CD4-positive, alpha-beta memory T cell (primary cell): ENCODE data around the gene SLC22A23. TPM values are rescaled to one million over a fixed set of nuclear protein-coding genes. Genes with fewer than 3 reads are reported as not detected.

Source experiments
- CTCF ChIA-PET: fragments of 350-600 bp; sonication (Branson Sonifier 250); formaldehyde crosslinking; loops from one replicate; lab custom pipeline; 2021; ENCODE audit warnings: inconsistent platforms; ENCODE audit not compliant: partially characterized antibody; lab: Charles Lee
- POLR2A ChIA-PET: fragments of 350-600 bp; sonication (Branson Sonifier 250); formaldehyde crosslinking; loops from one replicate; lab custom pipeline; 2021; ENCODE audit not compliant: partially characterized antibody; lab: Charles Lee
- DNase-seq, 5 donors: peaks; one replicate each; pipeline versions ENCODE4 v3.0.0 to v3.0.0-alpha.2; 2020 to 2022; ENCODE audit warnings: mixed read lengths in 1 of 5
- H3K27ac ChIP-seq: one replicate; pipeline ENCODE4 v1.7.0; 2013; ENCODE audit warnings: low read depth, low read length
- H3K27me3 ChIP-seq: 2 replicates; pipeline ENCODE4 v1.7.0; 2013; ENCODE audit warnings: mild to moderate bottlenecking, low read length, moderate library complexity; ENCODE audit not compliant: insufficient read depth
- H3K36me3 ChIP-seq: 2 replicates; pipeline ENCODE4 v1.7.0; 2013; ENCODE audit warnings: mild to moderate bottlenecking, low read length, moderate library complexity; ENCODE audit not compliant: insufficient read depth
- H3K4me1 ChIP-seq: 2 replicates; pipeline ENCODE4 v1.7.0; 2013; ENCODE audit warnings: mild to moderate bottlenecking, low read length, moderate library complexity; ENCODE audit not compliant: insufficient read depth
- H3K4me3 ChIP-seq, 2 donors: one replicate each; pipeline ENCODE4 v1.7.0; 2013; ENCODE audit warnings: low read length in 2 of 2, mild to moderate bottlenecking in 1 of 2
- H3K9me3 ChIP-seq, 2 donors: one replicate each; pipeline ENCODE4 v1.7.0; 2013; ENCODE audit warnings: low read length in 2 of 2, control low read depth in 1 of 2; ENCODE audit not compliant: control insufficient read depth in 1 of 2
- H3K27ac Mint-ChIP-seq, 7 donors: one replicate each; pipeline ENCODE4 v1.8.0; 2020 to 2021; ENCODE audit warnings: mixed read lengths in 7 of 7, mild to moderate bottlenecking in 6 of 7, inconsistent platforms in 3 of 7, moderate library complexity in 3 of 7
- H3K27me3 Mint-ChIP-seq, 2 donors: one replicate each; pipeline ENCODE4 v1.8.0; 2020 to 2021; ENCODE audit warnings: mixed read lengths in 2 of 2
- H3K36me3 Mint-ChIP-seq, 2 donors: one replicate each; pipeline ENCODE4 v1.8.0; 2020 to 2021; ENCODE audit warnings: mixed read lengths in 2 of 2, inconsistent platforms in 1 of 2, mild to moderate bottlenecking in 1 of 2
- H3K4me1 Mint-ChIP-seq, 4 donors: one replicate each; pipeline ENCODE4 v1.8.0; 2020 to 2021; ENCODE audit warnings: mixed read lengths in 4 of 4, mild to moderate bottlenecking in 1 of 4
- H3K4me3 Mint-ChIP-seq, 8 donors: one replicate each; pipeline ENCODE4 v1.8.0; 2020 to 2021; ENCODE audit warnings: mixed read lengths in 8 of 8, mild to moderate bottlenecking in 7 of 8, moderate library complexity in 6 of 8, inconsistent platforms in 3 of 8
- H3K9me3 Mint-ChIP-seq, 8 donors: one replicate each; pipeline ENCODE4 v1.8.0; 2020 to 2021; ENCODE audit warnings: mixed read lengths in 8 of 8, mild to moderate bottlenecking in 5 of 8, inconsistent platforms in 3 of 8, moderate library complexity in 1 of 8
- intact Hi-C: fragments of 100-400 bp; cut with micrococcal nuclease; formaldehyde crosslinking; loops from one replicate; pipeline ENCODE4 v1.15.1; 2023
- polyA plus RNA-seq, 2 donors: library from polyadenylated mRNA; unstranded; fragments of 300-500 nt; fragmentation: Illumina TruSeq; gene quantifications; one replicate each; pipeline ENCODE4 v1.2.3, GENCODE V29; 2021
- total RNA-seq, 2 experiments: library from RNA; stranded (reverse); gene quantifications; one replicate each; pipeline ENCODE4 v1.2.3, GENCODE V29; 2021

The SLC22A23 gene
- total and polyA plus RNA-seq, 4 experiments from 2014 or later = 0.32 to 12.5 (median 5.7) TPM

GRCh38 chr6:3438190-3439167 lies 18.4 kb downstream of the SLC22A23 start:
- Mint-ChIP-seq H3K36me3 (peaks cover 2 to 5% of the 10 kb centered on the region in 2 donors), H3K27ac (no peak overlapping the region), H3K9me3 (no peaks in the 10 kb centered on the region), H3K27me3 (no peaks in the 10 kb centered on the region), H3K4me1 (peaks cover 0 to 9% (median 2%) of the 10 kb centered on the region in 4 donors), H3K4me3 (no peak overlapping the region)
- H3K4me1 ChIP-seq = no peaks in the 10 kb centered on the region
- no peaks in the 10 kb centered on the region for H3K36me3 ChIP-seq
- no peak overlapping the region for H3K4me3 ChIP-seq
- CTCF ChIA-PET = no interaction called here
- POLR2A ChIA-PET = no interaction called here
- no peaks in the 10 kb centered on the region for H3K27me3 ChIP-seq
- intact Hi-C loops = no loop called here
- no peak overlapping the region for H3K27ac ChIP-seq
- DNase-seq = no peak
- no peaks in the 10 kb centered on the region for H3K9me3 ChIP-seq

GRCh38 chr6:3433005-3433404 lies 23.8 kb downstream of the SLC22A23 start:
- Mint-ChIP-seq H3K27me3 (peaks cover 0 to 2% of the 10 kb centered on the region in 2 donors), H3K9me3 (no peaks in the 10 kb centered on the region), H3K4me1 (peaks cover 0 to 6% (median 3%) of the 10 kb centered on the region in 4 donors), H3K4me3 (no peak overlapping the region), H3K27ac (no peak overlapping the region), H3K36me3 (peaks cover 2 to 5% of the 10 kb centered on the region in 2 donors)
- POLR2A ChIA-PET = no interaction called here
- no peak for DNase-seq
- Histone ChIP-seq H3K27me3 (no peaks in the 10 kb centered on the region), H3K4me3 (no peak overlapping the region), H3K36me3 (no peaks in the 10 kb centered on the region), H3K9me3 (no peaks in the 10 kb centered on the region), H3K4me1 (no peaks in the 10 kb centered on the region), H3K27ac (no peak overlapping the region)
- CTCF ChIA-PET = interaction anchor here (0.6 to 1.8 kb wide), 3 partner anchors 11 to 22 kb away, joined by 3 to 5 read pairs (median 4); no protein-coding TSS in a partner anchor
- intact Hi-C loops = no loop called here

GRCh38 chr6:3432416-3432815 lies 24.4 kb downstream of the SLC22A23 start:
- H3K9me3 ChIP-seq = no peaks in the 10 kb centered on the region
- CTCF ChIA-PET = interaction anchor here (0.6 kb wide), 1 partner anchor 21 kb away, joined by 3 read pairs; no protein-coding TSS in a partner anchor
- Mint-ChIP-seq H3K4me3 (no peak overlapping the region), H3K9me3 (no peaks in the 10 kb centered on the region), H3K36me3 (peaks cover 2 to 5% of the 10 kb centered on the region in 2 donors), H3K4me1 (peaks cover 0 to 4% (median 3%) of the 10 kb centered on the region in 4 donors), H3K27me3 (peaks cover 0 to 2% of the 10 kb centered on the region in 2 donors), H3K27ac (no peak overlapping the region)
- H3K4me1 ChIP-seq = no peaks in the 10 kb centered on the region
- intact Hi-C loops = no loop called here
- POLR2A ChIA-PET = no interaction called here
- no peak overlapping the region for H3K27ac ChIP-seq
- no peak for DNase-seq
- H3K4me3 ChIP-seq = no peak overlapping the region
- no peaks in the 10 kb centered on the region for H3K36me3 ChIP-seq
- H3K27me3 ChIP-seq = no peaks in the 10 kb centered on the region

GRCh38 chr6:3431994-3432393 lies 24.9 kb downstream of the SLC22A23 start:
- no peak for DNase-seq
- Histone ChIP-seq H3K9me3 (no peaks in the 10 kb centered on the region), H3K4me1 (no peaks in the 10 kb centered on the region), H3K4me3 (no peak overlapping the region), H3K27ac (no peak overlapping the region), H3K36me3 (no peaks in the 10 kb centered on the region), H3K27me3 (no peaks in the 10 kb centered on the region)
- ChIA-PET CTCF (interaction anchor here (1.3 kb wide), 1 partner anchor 35 kb away, joined by 3 read pairs; no protein-coding TSS in a partner anchor), POLR2A (no interaction called here)
- Mint-ChIP-seq H3K4me3 (no peak overlapping the region), H3K4me1 (peaks cover 0 to 4% (median 3%) of the 10 kb centered on the region in 4 donors), H3K9me3 (no peaks in the 10 kb centered on the region), H3K27me3 (peaks cover 0 to 2% of the 10 kb centered on the region in 2 donors), H3K27ac (no peak overlapping the region), H3K36me3 (peaks cover under 1 to 5% of the 10 kb centered on the region in 2 donors)
- intact Hi-C loops = no loop called here

- no peak overlapping the region for H3K27ac Mint-ChIP-seq
- no peak overlapping the region for H3K4me3 Mint-ChIP-seq
- H3K36me3 Mint-ChIP-seq = peaks cover 0 to 2% of the 10 kb centered on the region in 2 donors
- Histone ChIP-seq H3K27ac (no peak overlapping the region), H3K4me1 (no peaks in the 10 kb centered on the region), H3K27me3 (no peaks in the 10 kb centered on the region), H3K4me3 (no peak overlapping the region), H3K9me3 (no peaks in the 10 kb centered on the region), H3K36me3 (no peaks in the 10 kb centered on the region)
- no peaks in the 10 kb centered on the region for H3K9me3 Mint-ChIP-seq
- H3K27me3 Mint-ChIP-seq = peaks cover 0 to 2% of the 10 kb centered on the region in 2 donors
- peaks cover 0 to 3% (median 1%) of the 10 kb centered on the region in 4 donors for H3K4me1 Mint-ChIP-seq
- no peak for DNase-seq
- intact Hi-C loops = no loop called here
- ChIA-PET POLR2A (no interaction called here), CTCF (no interaction called here)
Observed at GRCh38 chr6:3429211-3429610, 27.6 kb downstream of the SLC22A23 start.

GRCh38 chr6:3428700-3429099 lies 28.1 kb downstream of the SLC22A23 start:
- no peak overlapping the region for H3K27ac Mint-ChIP-seq
- H3K36me3 ChIP-seq = no peaks in the 10 kb centered on the region
- H3K4me1 ChIP-seq = no peaks in the 10 kb centered on the region
- POLR2A ChIA-PET = interaction anchor here (0.6 kb wide), 1 partner anchor 255 kb away, joined by 3 read pairs; no protein-coding TSS in a partner anchor
- no peaks in the 10 kb centered on the region for H3K9me3 ChIP-seq
- no peak overlapping the region for H3K27ac ChIP-seq
- H3K4me3 ChIP-seq = no peak overlapping the region
- H3K4me3 Mint-ChIP-seq = no peak overlapping the region
- peaks cover 0 to 3% (median 1%) of the 10 kb centered on the region in 4 donors for H3K4me1 Mint-ChIP-seq
- CTCF ChIA-PET = no interaction called here
- peaks cover 0 to 2% of the 10 kb centered on the region in 2 donors for H3K27me3 Mint-ChIP-seq
- DNase-seq = no peak
- H3K9me3 Mint-ChIP-seq = no peaks in the 10 kb centered on the region
- intact Hi-C loops = no loop called here
- peaks cover 0 to 2% of the 10 kb centered on the region in 2 donors for H3K36me3 Mint-ChIP-seq
- no peaks in the 10 kb centered on the region for H3K27me3 ChIP-seq

- H3K27ac Mint-ChIP-seq = no peak overlapping the region
- no peak overlapping the region for H3K27ac ChIP-seq
- peaks cover 0 to 3% (median 0%) of the 10 kb centered on the region in 4 donors for H3K4me1 Mint-ChIP-seq
- no peak overlapping the region for H3K4me3 ChIP-seq
- POLR2A ChIA-PET = interaction anchor here (0.6 kb wide), 1 partner anchor 256 kb away, joined by 3 read pairs; no protein-coding TSS in a partner anchor
- intact Hi-C loops = no loop called here
- no peak overlapping the region for H3K4me3 Mint-ChIP-seq
- CTCF ChIA-PET = no interaction called here
- no peak for DNase-seq
- H3K27me3 ChIP-seq = no peaks in the 10 kb centered on the region
- no peaks in the 10 kb centered on the region for H3K36me3 ChIP-seq
- no peaks in the 10 kb centered on the region for H3K4me1 ChIP-seq
- H3K27me3 Mint-ChIP-seq = peaks cover 0 to 2% of the 10 kb centered on the region in 2 donors
- H3K9me3 ChIP-seq = no peaks in the 10 kb centered on the region
- H3K9me3 Mint-ChIP-seq = no peaks in the 10 kb centered on the region
- H3K36me3 Mint-ChIP-seq = peaks cover 0 to 2% of the 10 kb centered on the region in 2 donors
Observed at GRCh38 chr6:3428247-3428646, 28.6 kb downstream of the SLC22A23 start.
